DMS53 treated with DMSO at 0.1 percent for 48 hours (cell line): Measurements from ENCODE around the gene SLC8A1.

Experiments
- DNase-seq: peaks from one replicate; lab custom pipeline; 2025; ENCODE audit not compliant: unreplicated experiment; lab: John Stamatoyannopoulos, UW

Gene SLC8A1

GRCh38 chr2:40316620-40317019, 135.3 kb downstream of the SLC8A1 start:
- DNase-seq = no peak

- DNase-seq = no peak
Measured at GRCh38 chr2:40315683-40316082, 136.2 kb downstream of the SLC8A1 start.

- DNase-seq = no peak
Measured at GRCh38 chr2:40311026-40311425, 140.9 kb downstream of the SLC8A1 start.

GRCh38 chr2:40310303-40310702, 141.6 kb downstream of the SLC8A1 start:
- DNase-seq = no peak

- DNase-seq = no peak
Measured at GRCh38 chr2:40304340-40304739, 147.6 kb downstream of the SLC8A1 start.

- DNase-seq = no peak
Measured at GRCh38 chr2:40303746-40304145, 148.1 kb downstream of the SLC8A1 start.

GRCh38 chr2:40302751-40303325, 149.1 kb downstream of the SLC8A1 start:
- DNase-seq = no peak

- no peak for DNase-seq
Measured at GRCh38 chr2:40300391-40300790, 151.5 kb downstream of the SLC8A1 start.

- DNase-seq = no peak
Measured at GRCh38 chr2:40299781-40300180, 152.1 kb downstream of the SLC8A1 start.

GRCh38 chr2:40299173-40299572, 152.7 kb downstream of the SLC8A1 start:
- DNase-seq = no peak

GRCh38 chr2:40298026-40298425, 153.9 kb downstream of the SLC8A1 start:
- no peak for DNase-seq

GRCh38 chr2:40292291-40292690, 159.6 kb downstream of the SLC8A1 start:
- DNase-seq = no peak

- DNase-seq = no peak
Measured at GRCh38 chr2:40289771-40290404, 162.0 kb downstream of the SLC8A1 start.

GRCh38 chr2:40287773-40288172, 164.1 kb downstream of the SLC8A1 start:
- no peak for DNase-seq

GRCh38 chr2:40287195-40287594, 164.7 kb downstream of the SLC8A1 start:
- no peak for DNase-seq

GRCh38 chr2:40286721-40287120, 165.2 kb downstream of the SLC8A1 start:
- no peak for DNase-seq

- DNase-seq = no peak
Measured at GRCh38 chr2:40285391-40285790, 166.5 kb downstream of the SLC8A1 start.

- no peak for DNase-seq
Measured at GRCh38 chr2:40284797-40285196, 167.1 kb downstream of the SLC8A1 start.

GRCh38 chr2:40283111-40283909, 168.6 kb downstream of the SLC8A1 start:
- no peak for DNase-seq

- DNase-seq = no peak
Measured at GRCh38 chr2:40282428-40282827, 169.5 kb downstream of the SLC8A1 start.

- no peak for DNase-seq
Measured at GRCh38 chr2:40281021-40281940, 170.6 kb downstream of the SLC8A1 start.
